SH-SY5Y (cell line): ENCODE measurements around the gene KRTAP5-9.

Experiments used
- GATA2 ChIP-seq: IDR thresholded peaks from 2 replicates; pipeline ENCODE4 v1.6.1; 2011; ENCODE audit warnings: mild to moderate bottlenecking, low read depth, low read length
- GATA3 ChIP-seq: IDR thresholded peaks from 2 replicates; pipeline ENCODE4 v1.6.1; 2011; ENCODE audit warnings: low read depth, mild to moderate bottlenecking, low read length, moderate library complexity

- no peak for TF ChIP-seq GATA3
- TF ChIP-seq GATA2, result no peak
Observed at GRCh38 chr11:71542879-71543777, 5.1 kb upstream of the KRTAP5-9 start.
